Measurements from ENCODE around the gene FITM1. TPM values are rescaled to one million over a fixed set of nuclear protein-coding genes. Genes with fewer than 3 reads are reported as not detected.

Gene FITM1
- total RNA-seq, 2 donors from 2014 or later: 74.3 to 180 TPM

DNA sequence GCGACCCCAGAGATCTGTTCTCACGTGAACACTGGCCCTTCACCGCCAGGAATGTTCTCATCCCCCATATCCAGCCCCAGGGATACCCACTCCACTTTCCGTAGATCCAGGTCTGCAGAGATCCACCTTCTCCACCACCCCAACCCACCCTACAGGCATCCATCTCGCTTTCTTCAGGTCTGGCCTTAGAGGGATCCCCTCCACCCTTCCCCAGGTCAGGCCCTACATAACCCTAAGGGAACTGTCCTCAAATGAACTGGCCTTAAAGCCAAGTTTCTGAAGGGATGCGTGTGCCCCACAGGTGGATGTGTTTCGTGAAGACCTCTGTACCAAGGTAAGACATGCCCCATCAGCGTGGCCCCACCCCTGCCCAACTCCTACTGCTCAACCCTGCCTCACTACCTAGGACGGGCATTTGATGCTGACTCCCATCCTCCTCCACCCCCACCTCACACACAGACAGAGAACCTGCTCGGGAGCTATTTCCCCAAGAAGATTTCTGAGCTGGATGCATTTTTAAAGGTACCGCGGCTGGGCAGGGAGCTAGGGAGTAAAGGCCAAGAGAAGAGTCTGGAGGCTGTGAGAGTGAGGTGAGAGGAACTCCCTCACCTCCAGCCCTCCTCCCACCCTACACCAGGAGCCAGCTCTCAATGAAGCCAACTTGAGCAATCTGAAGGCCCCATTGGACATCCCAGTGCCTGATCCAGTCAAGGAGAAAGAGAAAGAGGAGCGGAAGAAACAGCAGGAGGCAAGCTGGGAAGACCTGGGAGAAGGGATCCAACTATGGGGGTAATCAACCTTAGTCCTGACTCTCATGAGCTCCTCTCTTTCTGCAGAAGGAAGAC lies 6.4 kb downstream of the FITM1 start:
- TF ChIP-seq, protein P1, sequence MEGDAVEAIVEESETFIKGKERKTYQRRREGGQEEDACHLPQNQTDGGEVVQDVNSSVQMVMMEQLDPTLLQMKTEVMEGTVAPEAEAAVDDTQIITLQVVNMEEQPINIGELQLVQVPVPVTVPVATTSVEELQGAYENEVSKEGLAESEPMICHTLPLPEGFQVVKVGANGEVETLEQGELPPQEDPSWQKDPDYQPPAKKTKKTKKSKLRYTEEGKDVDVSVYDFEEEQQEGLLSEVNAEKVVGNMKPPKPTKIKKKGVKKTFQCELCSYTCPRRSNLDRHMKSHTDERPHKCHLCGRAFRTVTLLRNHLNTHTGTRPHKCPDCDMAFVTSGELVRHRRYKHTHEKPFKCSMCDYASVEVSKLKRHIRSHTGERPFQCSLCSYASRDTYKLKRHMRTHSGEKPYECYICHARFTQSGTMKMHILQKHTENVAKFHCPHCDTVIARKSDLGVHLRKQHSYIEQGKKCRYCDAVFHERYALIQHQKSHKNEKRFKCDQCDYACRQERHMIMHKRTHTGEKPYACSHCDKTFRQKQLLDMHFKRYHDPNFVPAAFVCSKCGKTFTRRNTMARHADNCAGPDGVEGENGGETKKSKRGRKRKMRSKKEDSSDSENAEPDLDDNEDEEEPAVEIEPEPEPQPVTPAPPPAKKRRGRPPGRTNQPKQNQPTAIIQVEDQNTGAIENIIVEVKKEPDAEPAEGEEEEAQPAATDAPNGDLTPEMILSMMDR (IDR thresholded peaks at IDR 0.05): no peak
- Histone ChIP-seq H3K9me3 (no peaks in the 10 kb centered on the region), H3K36me3 (peaks cover 19% of the 10 kb centered on the region), H3K4me3 (peak overlapping the region; percentile 92 to 98), H3K27me3 (no peaks in the 10 kb centered on the region), H3K4me1 (peaks cover 0 to 63% of the 10 kb centered on the region in 2 donors), H3K27ac (peak overlapping the region; percentile 89 to 94)
- DNase-seq (ENCODE audit: low spot score): no peak

GRCh38 chr14:24137529-24138395 lies 7.3 kb downstream of the FITM1 start:
- H3K27me3 ChIP-seq: no peaks in the 10 kb centered on the region
- H3K4me3 ChIP-seq: no peak overlapping the region
- H3K9me3 ChIP-seq: no peaks in the 10 kb centered on the region
- peaks cover 19% of the 10 kb centered on the region for H3K36me3 ChIP-seq
- peak overlapping the region in 1 of 2 donors; percentile 94 for H3K27ac ChIP-seq
- TF ChIP-seq, protein P1 (IDR thresholded peaks at IDR 0.05): no peak
- H3K4me1 ChIP-seq: peaks cover 0 to 61% of the 10 kb centered on the region in 2 donors
- DNase-seq (ENCODE audit: low spot score): no peak

DNA sequence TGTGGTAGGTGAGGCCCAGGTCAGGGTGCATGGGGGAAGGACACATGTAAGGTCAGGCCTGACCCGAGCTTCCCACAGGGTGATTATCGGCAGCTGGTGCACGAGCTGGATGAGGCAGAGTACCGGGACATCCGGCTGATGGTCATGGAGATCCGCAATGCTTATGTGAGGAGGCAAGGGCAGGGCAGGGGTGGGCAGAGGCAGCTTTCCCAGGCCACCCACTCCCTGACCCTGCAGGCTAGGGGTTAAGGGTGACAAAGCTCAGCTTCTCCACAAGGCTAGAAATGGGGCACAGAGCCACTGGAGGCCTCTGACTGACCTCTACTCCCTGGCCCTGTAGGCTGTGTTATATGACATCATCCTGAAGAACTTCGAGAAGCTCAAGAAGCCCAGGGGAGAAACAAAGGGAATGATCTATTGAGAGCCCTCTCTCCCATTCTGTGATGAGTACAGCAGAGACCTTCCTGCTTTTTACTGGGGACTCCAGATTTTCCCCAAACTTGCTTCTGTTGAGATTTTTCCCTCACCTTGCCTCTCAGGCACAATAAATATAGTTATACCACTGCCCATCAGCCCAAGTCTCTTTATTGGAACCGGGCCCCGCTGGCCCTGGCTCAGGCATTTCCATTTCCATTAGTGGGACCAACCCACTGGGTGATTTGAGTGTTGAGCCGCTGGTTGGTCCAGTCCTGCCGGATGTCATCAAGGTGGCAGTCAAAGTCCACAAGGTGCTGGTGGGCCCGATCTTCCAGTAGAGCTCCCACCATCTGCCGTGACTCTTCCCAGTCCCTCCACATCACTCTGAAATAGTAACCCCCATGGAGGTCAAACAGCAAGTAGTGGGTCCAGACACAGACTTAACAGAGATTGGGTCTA lies 8.2 kb downstream of the FITM1 start:
- H3K9me3 ChIP-seq: no peaks in the 10 kb centered on the region
- TF ChIP-seq, protein P1 (IDR thresholded peaks at IDR 0.05): no peak
- no peak for DNase-seq (ENCODE audit: low spot score)
- no peaks in the 10 kb centered on the region for H3K27me3 ChIP-seq
- peaks cover 0 to 57% of the 10 kb centered on the region in 2 donors for H3K4me1 ChIP-seq
- peak overlapping the region in 1 of 2 donors; percentile 16 for H3K27ac ChIP-seq
- peaks cover 19% of the 10 kb centered on the region for H3K36me3 ChIP-seq
- no peak overlapping the region for H3K4me3 ChIP-seq

- H3K36me3 ChIP-seq: peaks cover 19% of the 10 kb centered on the region
- no peak for DNase-seq (ENCODE audit: low spot score)
- H3K4me3 ChIP-seq: no peak overlapping the region
- TF ChIP-seq, protein P1 (IDR thresholded peaks at IDR 0.05): no peak
- no peaks in the 10 kb centered on the region for H3K27me3 ChIP-seq
- peaks cover 0 to 57% of the 10 kb centered on the region in 2 donors for H3K4me1 ChIP-seq
- H3K9me3 ChIP-seq: no peaks in the 10 kb centered on the region
- H3K27ac ChIP-seq: no peak overlapping the region
These were observed 8.9 kb downstream of the FITM1 start for GRCh38 chr14:24139272-24139934.

Data from right atrium auricular region (tissue), 2 donors.